ENCODE results near the gene CXCL1.

CXCL1 gene

GRCh38 chr4:73917081-73917501, 47.9 kb downstream of the CXCL1 start:
- TF ChIP-seq CTCF (IDR thresholded peaks at IDR 0.05; ENCODE audit: borderline replicate concordance, control extremely low read depth, extremely low read depth, insufficient read depth, missing control alignments): no peak
- no peak for DNase-seq (ENCODE audit: low spot score)
- in situ Hi-C loops (cut with MboI; ENCODE audit: low sequenced_read_pairs, unreplicated experiment): no loop called here

- no peak for DNase-seq (ENCODE audit: low spot score)
- no peak for TF ChIP-seq CTCF (IDR thresholded peaks at IDR 0.05; ENCODE audit: borderline replicate concordance, control extremely low read depth, extremely low read depth, insufficient read depth, missing control alignments)
- in situ Hi-C loops (cut with MboI; ENCODE audit: low sequenced_read_pairs, unreplicated experiment): no loop called here
Observed at GRCh38 chr4:73918058-73918457, 48.9 kb downstream of the CXCL1 start.

- no peak for TF ChIP-seq CTCF (IDR thresholded peaks at IDR 0.05; ENCODE audit: borderline replicate concordance, control extremely low read depth, extremely low read depth, insufficient read depth, missing control alignments)
- no peak for DNase-seq (ENCODE audit: low spot score)
- in situ Hi-C loops (cut with MboI; ENCODE audit: low sequenced_read_pairs, unreplicated experiment): no loop called here
Observed at GRCh38 chr4:73919691-73920090, 50.5 kb downstream of the CXCL1 start.
